Germinal center (tissue), 1 donor: ENCODE data around the gene STRIP2.
"Not testable (repeated sequence)": the region's sequence is repeated elsewhere in the genome, so short reads cannot be mapped to it uniquely, and the experiment has no call there.

Experiments used
- DNase-seq: peaks from one replicate; pipeline ENCODE4 v3.0.0; 2012; ENCODE audit warnings: mixed read lengths, low spot score

STRIP2 gene

DNA sequence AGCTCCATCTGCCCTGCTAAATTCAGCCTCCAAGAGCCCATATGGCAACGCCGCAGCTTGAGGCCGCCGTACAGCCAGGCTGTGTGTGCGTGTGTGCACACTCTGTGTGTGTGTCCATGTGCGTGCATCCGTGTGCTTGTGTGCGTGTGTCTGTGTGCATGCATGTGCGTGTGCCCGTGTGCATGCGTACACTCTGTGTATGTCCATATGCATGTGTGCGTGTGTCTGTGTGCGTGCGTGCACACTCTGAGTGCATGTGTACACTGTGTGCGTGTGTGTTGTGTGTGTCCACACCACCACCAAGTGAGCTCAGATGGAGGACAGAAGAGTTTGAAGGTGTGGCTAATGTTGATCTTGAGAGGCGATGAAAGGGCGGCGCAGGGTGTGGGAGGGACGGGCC lies 98.1 kb downstream of the STRIP2 start:
- no peak for DNase-seq

DNA sequence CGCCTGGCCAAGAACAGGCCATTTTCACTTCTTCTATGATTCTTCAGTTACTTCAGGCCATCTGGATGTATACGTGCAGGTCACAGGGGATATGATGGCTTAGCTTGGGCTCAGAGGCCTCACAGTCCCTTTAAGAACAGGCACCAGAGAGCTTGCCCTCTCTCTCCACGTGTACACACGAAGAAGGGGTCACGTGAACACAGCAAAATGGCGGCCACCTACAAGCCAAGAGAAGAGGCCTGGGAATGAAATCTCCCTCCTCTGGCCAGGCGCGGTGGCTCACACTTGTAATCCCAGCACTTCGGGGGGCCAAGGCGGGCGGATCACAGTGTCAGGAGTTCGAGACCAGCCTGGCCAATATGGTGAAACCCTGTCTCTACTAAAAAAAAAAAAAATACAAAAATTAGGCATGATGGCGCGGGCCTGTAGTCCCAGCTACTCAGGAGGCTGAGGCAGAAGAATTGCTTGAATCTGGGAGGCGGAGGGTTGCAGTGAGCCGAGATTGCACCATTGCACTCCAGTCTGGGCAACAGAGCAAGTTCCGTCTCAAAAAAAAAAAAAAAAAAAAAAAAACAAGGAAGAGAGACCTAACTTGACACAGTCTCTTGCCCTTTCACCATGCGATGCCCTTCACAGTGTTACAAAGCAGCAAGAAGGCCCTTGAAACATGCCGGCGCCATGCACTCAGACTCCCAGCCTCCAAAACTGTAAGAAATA lies 100.5 kb downstream of the STRIP2 start:
- DNase-seq = not testable (repeated sequence)

DNA sequence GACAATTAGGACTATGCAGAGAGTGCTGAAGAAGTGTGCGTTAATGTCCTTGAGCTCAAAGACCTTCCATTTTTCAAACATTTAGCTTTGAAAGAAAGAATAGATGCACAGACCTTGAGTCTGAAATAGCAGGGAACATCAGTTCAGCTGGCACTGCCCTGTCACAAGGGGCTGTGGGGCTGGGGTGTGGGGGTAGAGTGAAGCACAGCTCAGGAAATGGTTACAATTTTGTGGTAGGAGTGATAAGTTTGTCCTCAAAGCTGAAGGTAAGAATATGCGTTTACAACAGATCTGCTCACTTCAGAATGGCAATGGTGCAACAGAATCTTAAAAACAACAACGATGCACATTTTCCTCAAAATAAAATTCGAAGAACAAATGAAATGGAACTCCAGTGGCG lies 101.7 kb downstream of the STRIP2 start:
- no peak for DNase-seq

DNA sequence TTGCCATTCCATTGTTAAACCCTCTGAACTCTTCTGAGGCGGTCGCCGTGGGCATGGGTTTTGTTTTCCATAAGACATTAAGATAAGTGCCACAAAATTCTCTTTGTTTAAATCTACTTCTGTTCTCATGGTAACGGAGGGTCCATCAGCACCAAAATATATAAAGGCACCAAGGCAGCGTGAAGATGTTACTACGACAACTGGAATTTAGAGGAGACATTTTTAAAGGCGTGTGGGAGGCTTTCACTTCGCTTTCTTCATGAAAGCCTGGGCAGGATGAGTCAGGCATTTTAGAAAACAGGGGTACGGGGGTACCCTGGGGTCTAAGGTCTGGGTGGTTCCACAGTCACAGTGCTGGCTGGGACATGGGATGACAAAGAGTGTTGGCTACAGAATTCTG lies 102.1 kb downstream of the STRIP2 start:
- DNase-seq = no peak
